Activated T-cell treated with anti-CD3 and anti-CD28 coated beads, Interleukin-2, amount 50 U/mL, for 24 hours (primary cell): ENCODE measurements around the gene ARHGAP42.

Experiments
- DNase-seq: peaks from one replicate; pipeline ENCODE4 v3.0.0-alpha.2; 2020
- H3K27ac Mint-ChIP-seq: 2 replicates; pipeline ENCODE4 v1.8.0; 2020; ENCODE audit warnings: mild to moderate bottlenecking, mixed read lengths
- H3K27me3 Mint-ChIP-seq: 2 replicates; pipeline ENCODE4 v1.8.0; 2020; ENCODE audit warnings: mixed read lengths
- H3K36me3 Mint-ChIP-seq: 2 replicates; pipeline ENCODE4 v1.8.0; 2020; ENCODE audit warnings: low read depth, mixed read lengths
- H3K4me1 Mint-ChIP-seq: 2 replicates; pipeline ENCODE4 v1.8.0; 2020; ENCODE audit warnings: low read depth, mixed read lengths
- H3K4me3 Mint-ChIP-seq: 2 replicates; pipeline ENCODE4 v1.8.0; 2020; ENCODE audit warnings: mild to moderate bottlenecking, moderate library complexity, mixed read lengths
- H3K9me3 Mint-ChIP-seq: 2 replicates; pipeline ENCODE4 v1.8.0; 2020; ENCODE audit warnings: mixed read lengths

Gene ARHGAP42

GRCh38 chr11:100851584-100852152 is 164.6 kb downstream of the ARHGAP42 start:
- no peak overlapping the region for H3K4me3 Mint-ChIP-seq
- H3K27ac Mint-ChIP-seq: no peak overlapping the region
- H3K9me3 Mint-ChIP-seq: no peaks in the 10 kb centered on the region
- DNase-seq: no peak
- H3K36me3 Mint-ChIP-seq: no peaks in the 10 kb centered on the region
- no peaks in the 10 kb centered on the region for H3K27me3 Mint-ChIP-seq
- no peaks in the 10 kb centered on the region for H3K4me1 Mint-ChIP-seq

- Mint-ChIP-seq H3K4me1 (no peaks in the 10 kb centered on the region), H3K4me3 (no peak overlapping the region), H3K36me3 (no peaks in the 10 kb centered on the region), H3K27ac (no peak overlapping the region), H3K9me3 (peaks cover 2% of the 10 kb centered on the region), H3K27me3 (no peaks in the 10 kb centered on the region)
- DNase-seq: no peak
These were observed 168.5 kb downstream of the ARHGAP42 start for GRCh38 chr11:100855466-100856067.

GRCh38 chr11:100857236-100858005 is 170.3 kb downstream of the ARHGAP42 start:
- Mint-ChIP-seq H3K4me3 (no peak overlapping the region), H3K27me3 (no peaks in the 10 kb centered on the region), H3K36me3 (no peaks in the 10 kb centered on the region), H3K9me3 (peaks cover 2% of the 10 kb centered on the region), H3K27ac (no peak overlapping the region), H3K4me1 (no peaks in the 10 kb centered on the region)
- no peak for DNase-seq

GRCh38 chr11:100860318-100861155 is 173.4 kb downstream of the ARHGAP42 start:
- Mint-ChIP-seq H3K4me3 (no peak overlapping the region), H3K4me1 (no peaks in the 10 kb centered on the region)

DNA sequence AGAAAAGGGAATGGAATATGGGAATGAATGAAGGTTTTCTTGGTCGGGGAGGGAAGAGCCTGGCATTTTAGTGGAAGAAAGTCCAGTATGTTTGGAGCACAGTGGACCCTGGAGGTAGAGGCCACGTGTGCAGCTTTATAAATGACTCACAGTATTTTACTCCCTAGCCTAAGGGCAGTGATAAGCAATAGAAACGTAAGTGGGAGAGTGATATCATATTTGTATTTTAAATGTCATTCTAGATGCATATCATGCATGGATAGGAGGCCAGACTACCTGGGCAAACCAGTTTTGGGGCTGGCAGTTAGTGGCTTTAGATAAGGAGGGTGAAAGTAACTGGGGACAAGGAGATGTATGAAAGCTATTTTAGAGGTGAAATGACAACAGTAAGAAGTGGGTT is 174.1 kb downstream of the ARHGAP42 start:
- H3K4me1 Mint-ChIP-seq: no peaks in the 10 kb centered on the region
- no peak for DNase-seq
- H3K27me3 Mint-ChIP-seq: no peaks in the 10 kb centered on the region
- no peaks in the 10 kb centered on the region for H3K36me3 Mint-ChIP-seq
- peaks cover 2% of the 10 kb centered on the region for H3K9me3 Mint-ChIP-seq
- no peak overlapping the region for H3K4me3 Mint-ChIP-seq
- H3K27ac Mint-ChIP-seq: no peak overlapping the region

More at GRCh38 chr11:100860318-100861155, 173.4 kb downstream of the ARHGAP42 start:
- Mint-ChIP-seq H3K36me3 (no peaks in the 10 kb centered on the region), H3K27ac (no peak overlapping the region), H3K9me3 (peaks cover 2% of the 10 kb centered on the region), H3K27me3 (no peaks in the 10 kb centered on the region)
- DNase-seq: no peak

DNA sequence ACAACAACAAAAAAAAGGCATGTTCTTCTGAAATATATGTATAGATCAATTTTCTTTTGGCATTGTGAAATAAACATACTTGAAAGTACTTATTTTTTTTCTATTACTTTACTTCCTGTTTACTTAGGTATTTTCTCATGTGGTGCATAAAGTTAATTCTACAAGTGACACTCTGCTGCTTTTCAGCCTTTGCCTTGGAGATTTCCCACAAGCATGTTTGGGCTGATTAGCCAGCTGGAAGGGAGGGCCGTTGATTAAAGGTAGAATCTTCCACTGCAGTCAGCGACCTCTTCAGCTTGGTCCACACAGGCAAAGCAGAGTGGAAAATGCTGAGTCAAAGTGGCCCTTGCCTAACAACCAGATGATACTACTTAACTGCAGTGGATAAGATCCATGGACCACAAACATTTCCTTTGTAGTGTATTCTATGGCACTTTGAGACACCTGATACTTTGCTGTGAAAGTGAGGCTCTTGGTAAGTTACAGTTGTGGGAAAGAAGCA is 176.0 kb downstream of the ARHGAP42 start:
- no peak overlapping the region for H3K4me3 Mint-ChIP-seq
- no peak for DNase-seq
- H3K27ac Mint-ChIP-seq: no peak overlapping the region
- H3K36me3 Mint-ChIP-seq: no peaks in the 10 kb centered on the region
- no peaks in the 10 kb centered on the region for H3K9me3 Mint-ChIP-seq
- no peaks in the 10 kb centered on the region for H3K27me3 Mint-ChIP-seq
- H3K4me1 Mint-ChIP-seq: no peaks in the 10 kb centered on the region

DNA sequence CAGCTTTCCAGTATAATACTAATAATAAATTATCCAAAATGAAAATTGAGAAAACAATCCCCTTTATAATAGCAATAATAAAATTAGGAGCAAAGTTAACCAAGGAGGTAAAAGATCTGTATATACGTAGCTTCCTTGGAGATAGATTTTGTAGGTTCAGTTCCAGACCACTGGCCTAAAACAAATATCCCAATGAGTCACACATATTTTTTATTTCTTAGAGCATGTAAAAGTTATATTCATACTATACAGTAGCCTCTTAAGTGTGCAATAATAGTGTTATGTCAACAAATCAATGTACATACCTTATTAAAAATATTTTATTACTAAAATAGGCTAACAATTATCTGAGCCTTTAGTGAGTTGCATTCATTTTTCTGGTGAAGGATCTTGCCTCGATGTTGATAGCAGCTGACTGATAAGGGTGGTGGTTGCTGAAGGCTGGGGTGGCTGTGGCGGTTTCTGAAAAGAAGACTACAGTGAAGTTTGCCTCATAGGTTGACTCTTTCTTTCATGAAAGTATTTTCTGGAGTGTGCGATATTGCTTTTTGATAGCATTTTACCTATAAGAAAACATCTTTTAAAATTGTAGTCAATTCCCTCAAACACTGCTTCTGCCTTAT is 178.5 kb downstream of the ARHGAP42 start:
- no peak overlapping the region for H3K27ac Mint-ChIP-seq

DNA sequence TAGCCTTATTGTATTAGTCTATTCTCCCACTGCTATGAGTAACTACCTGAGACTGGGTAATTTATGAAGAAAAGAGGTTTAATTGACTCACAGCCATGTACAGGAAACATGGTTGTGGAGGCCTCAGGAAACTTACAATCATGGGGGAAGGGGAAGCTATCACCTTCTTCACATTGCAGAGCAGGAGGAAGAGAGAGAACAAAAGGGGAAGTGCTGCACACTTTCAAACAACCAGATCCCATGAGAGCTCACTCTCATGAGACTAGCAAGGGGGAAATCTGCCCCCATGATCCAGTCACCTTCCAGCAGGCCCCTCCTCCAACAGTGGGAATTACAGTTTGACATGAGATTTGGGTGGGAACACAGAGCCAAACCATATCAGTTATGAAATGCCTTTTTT is 179.4 kb downstream of the ARHGAP42 start:
- no peak for DNase-seq
- no peaks in the 10 kb centered on the region for H3K36me3 Mint-ChIP-seq

More for the DNA sequence above, 178.5 kb downstream of the ARHGAP42 start:
- DNase-seq: no peak
- no peaks in the 10 kb centered on the region for H3K27me3 Mint-ChIP-seq
- no peak overlapping the region for H3K4me3 Mint-ChIP-seq
- no peaks in the 10 kb centered on the region for H3K9me3 Mint-ChIP-seq
- no peaks in the 10 kb centered on the region for H3K36me3 Mint-ChIP-seq
- no peaks in the 10 kb centered on the region for H3K4me1 Mint-ChIP-seq

GRCh38 chr11:100867606-100868005 is 180.5 kb downstream of the ARHGAP42 start:
- Mint-ChIP-seq H3K27me3 (no peaks in the 10 kb centered on the region), H3K36me3 (no peaks in the 10 kb centered on the region), H3K4me3 (no peak overlapping the region), H3K9me3 (no peaks in the 10 kb centered on the region), H3K4me1 (no peaks in the 10 kb centered on the region), H3K27ac (no peak overlapping the region)
- no peak for DNase-seq

More for the DNA sequence above, 179.4 kb downstream of the ARHGAP42 start:
- Mint-ChIP-seq H3K9me3 (no peaks in the 10 kb centered on the region), H3K27ac (no peak overlapping the region), H3K4me1 (no peaks in the 10 kb centered on the region), H3K27me3 (no peaks in the 10 kb centered on the region), H3K4me3 (no peak overlapping the region)

- Mint-ChIP-seq H3K27ac (no peak overlapping the region), H3K36me3 (no peaks in the 10 kb centered on the region), H3K27me3 (no peaks in the 10 kb centered on the region), H3K4me3 (no peak overlapping the region), H3K9me3 (no peaks in the 10 kb centered on the region), H3K4me1 (no peaks in the 10 kb centered on the region)
- no peak for DNase-seq
These were observed 182.2 kb downstream of the ARHGAP42 start for GRCh38 chr11:100869328-100869727.

DNA sequence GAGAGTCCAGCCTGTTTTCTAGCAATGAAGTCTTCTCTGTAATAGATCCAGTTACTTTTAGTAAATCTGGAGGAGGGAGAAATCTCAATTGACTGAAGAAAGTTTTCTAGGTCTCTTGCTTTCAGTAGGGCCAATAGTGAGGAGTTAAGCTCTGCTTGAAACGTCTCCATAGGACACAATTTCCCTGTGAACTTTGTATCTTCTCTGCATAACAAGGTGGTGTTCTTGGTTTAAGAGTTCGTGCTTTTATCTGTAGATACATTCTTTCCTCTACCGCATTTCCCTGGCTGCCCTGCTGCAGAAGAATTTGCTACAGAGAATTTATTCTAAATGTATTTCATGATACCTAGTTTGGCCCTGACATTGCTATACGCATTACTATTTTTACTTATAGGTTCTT is 183.1 kb downstream of the ARHGAP42 start:
- no peak overlapping the region for H3K27ac Mint-ChIP-seq
- H3K4me3 Mint-ChIP-seq: no peak overlapping the region
- no peak for DNase-seq
- no peaks in the 10 kb centered on the region for H3K27me3 Mint-ChIP-seq
- H3K36me3 Mint-ChIP-seq: no peaks in the 10 kb centered on the region
- no peaks in the 10 kb centered on the region for H3K4me1 Mint-ChIP-seq
- H3K9me3 Mint-ChIP-seq: peaks cover 3% of the 10 kb centered on the region

- Mint-ChIP-seq H3K4me1 (no peaks in the 10 kb centered on the region), H3K4me3 (no peak overlapping the region), H3K27ac (no peak overlapping the region), H3K9me3 (peaks cover 3% of the 10 kb centered on the region), H3K27me3 (no peaks in the 10 kb centered on the region), H3K36me3 (no peaks in the 10 kb centered on the region)
- no peak for DNase-seq
These were observed 186.1 kb downstream of the ARHGAP42 start for GRCh38 chr11:100872951-100873740.

GRCh38 chr11:100874203-100874602 is 187.1 kb downstream of the ARHGAP42 start:
- H3K4me1 Mint-ChIP-seq: no peaks in the 10 kb centered on the region
- no peaks in the 10 kb centered on the region for H3K27me3 Mint-ChIP-seq
- no peak overlapping the region for H3K4me3 Mint-ChIP-seq
- no peak for DNase-seq
- no peaks in the 10 kb centered on the region for H3K36me3 Mint-ChIP-seq
- H3K27ac Mint-ChIP-seq: no peak overlapping the region
- H3K9me3 Mint-ChIP-seq: peaks cover 3% of the 10 kb centered on the region
